ENCODE measurements around the gene CEP72. TPM values are rescaled to one million over a fixed set of nuclear protein-coding genes. Genes with fewer than 3 reads are reported as not detected.
A peak's percentile ranks its signal among the peaks of the same experiment; 100 is the strongest.

The CEP72 gene
- total and polyA plus RNA-seq, 2 donors (not counting 1 experiment from before 2014, with no cell fraction given) = 7.7 to 32.9 TPM

- no peaks in the 10 kb centered on the region for H4K20me1 ChIP-seq (ENCODE audit: control insufficient read depth, insufficient read depth, low read length, poor library complexity, severe bottlenecking)
- intact Hi-C loops (cut with micrococcal nuclease) = no loop called here
- no peak for DNase-seq
- Mint-ChIP-seq H3K4me3 (peak overlapping the region; percentile 59), H3K9me3 (ENCODE audit: insufficient read depth) (no peaks in the 10 kb centered on the region), H3K4me1 (peaks cover 17% of the 10 kb centered on the region), H3K27me3 (no peaks in the 10 kb centered on the region), H3K27ac (no peak overlapping the region)
- peaks cover 10 to 16% of the 10 kb centered on the region in 2 donors for H3K4me1 ChIP-seq (ENCODE audit: control insufficient read depth in 2 of 2, insufficient read depth in 2 of 2, low read length in 2 of 2)
- H3K27ac ChIP-seq (ENCODE audit: low read length in 2 of 2) = no peak overlapping the region
- H3K79me2 ChIP-seq (ENCODE audit: control insufficient read depth, insufficient read depth, low read length) = no peaks in the 10 kb centered on the region
- WGBS (ENCODE audit: insufficient coverage) = 93% methylated on average over 10 of the region's 13 CpGs
- CTCF ChIA-PET = no interaction called here
- H3K9me3 ChIP-seq (ENCODE audit: control extremely low read depth in 1 of 3, control insufficient read depth in 2 of 3, insufficient read depth in 1 of 3, low read length in 2 of 3) = peaks cover 0 to 6% (median 0%) of the 10 kb centered on the region in 3 donors
- POLR2A ChIA-PET = no interaction called here
- peak overlapping the region; percentile 59 for H3K4me2 ChIP-seq (replicated peaks; ENCODE audit: low read depth, low read length, poor library complexity, severe bottlenecking)
- peaks cover 0 to 26% of the 10 kb centered on the region in 2 experiments for H3K36me3 ChIP-seq (replicated peaks in 1 of 2; ENCODE audit: control extremely low read depth in 1 of 2, control insufficient read depth in 1 of 2, extremely low read depth in 1 of 2, insufficient read depth in 2 of 2, low read length in 1 of 2)
- no peaks in the 10 kb centered on the region for H3K27me3 ChIP-seq (replicated peaks in 1 of 4; ENCODE audit: control extremely low read depth in 1 of 4, control insufficient read depth in 3 of 4, insufficient read depth in 4 of 4, low read length in 3 of 4)
- no peak for ATAC-seq (ENCODE audit: low read depth)
- TF ChIP-seq CTCF (IDR thresholded peaks at IDR 0.05) = no peak
- TF ChIP-seq EZH2 (IDR thresholded peaks at IDR 0.05; ENCODE audit: borderline replicate concordance, insufficient read depth, low read depth, low read length, poor library complexity, severe bottlenecking) = no peak
- H3K9ac ChIP-seq (ENCODE audit: low read length) = no peak overlapping the region
- H3K4me3 ChIP-seq (ENCODE audit: control extremely low read depth in 1 of 5, extremely low read depth in 1 of 5, insufficient read depth in 1 of 5, low read depth in 2 of 5, low read length in 4 of 5) = no peak overlapping the region
- H2AFZ ChIP-seq (ENCODE audit: insufficient read depth, low read depth, low read length, poor library complexity, severe bottlenecking) = no peak overlapping the region
These were observed 32.4 kb downstream of the CEP72 start for GRCh38 chr5:644509-644908.

DNA sequence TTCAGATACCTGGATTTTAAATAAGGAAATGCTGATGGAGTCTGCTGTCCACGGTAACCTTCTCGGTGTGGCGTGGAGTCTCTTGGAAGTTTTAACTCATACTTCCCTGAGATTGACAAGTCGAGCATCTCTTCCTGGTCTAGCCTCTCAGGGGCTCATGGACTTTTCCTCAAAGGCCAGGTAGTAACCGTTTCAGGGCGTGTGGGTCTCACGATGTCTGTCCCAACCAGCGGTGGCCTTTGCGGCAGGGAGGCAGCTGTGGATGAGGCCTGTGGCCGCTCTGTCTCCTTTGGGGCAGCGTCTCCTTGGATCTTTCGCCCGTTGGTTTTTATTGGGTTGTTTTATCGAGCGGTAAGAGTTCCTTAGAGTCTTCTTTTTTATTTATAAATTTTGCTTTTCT is 32.8 kb downstream of the CEP72 start:
- H3K4me2 ChIP-seq (replicated peaks; ENCODE audit: low read depth, low read length, poor library complexity, severe bottlenecking) = no peak overlapping the region
- H3K4me3 ChIP-seq (ENCODE audit: control extremely low read depth in 1 of 5, extremely low read depth in 1 of 5, insufficient read depth in 1 of 5, low read depth in 2 of 5, low read length in 4 of 5) = no peak overlapping the region
- peaks cover 10 to 16% of the 10 kb centered on the region in 2 donors for H3K4me1 ChIP-seq (ENCODE audit: control insufficient read depth in 2 of 2, insufficient read depth in 2 of 2, low read length in 2 of 2)
- H3K9me3 Mint-ChIP-seq (ENCODE audit: insufficient read depth) = no peaks in the 10 kb centered on the region
- TF ChIP-seq EZH2 (IDR thresholded peaks at IDR 0.05; ENCODE audit: borderline replicate concordance, insufficient read depth, low read depth, low read length, poor library complexity, severe bottlenecking) = no peak
- no peak for TF ChIP-seq CTCF (IDR thresholded peaks at IDR 0.05)
- intact Hi-C loops (cut with micrococcal nuclease) = no loop called here
- no peaks in the 10 kb centered on the region for H3K27me3 ChIP-seq (replicated peaks in 1 of 4; ENCODE audit: control extremely low read depth in 1 of 4, control insufficient read depth in 3 of 4, insufficient read depth in 4 of 4, low read length in 3 of 4)
- DNase-seq (no peak), ATAC-seq (ENCODE audit: low read depth) (no peak)
- peaks cover 0 to 25% of the 10 kb centered on the region in 2 experiments for H3K36me3 ChIP-seq (replicated peaks in 1 of 2; ENCODE audit: control extremely low read depth in 1 of 2, control insufficient read depth in 1 of 2, extremely low read depth in 1 of 2, insufficient read depth in 2 of 2, low read length in 1 of 2)
- WGBS (ENCODE audit: insufficient coverage) = 98% methylated on average over 10 of the region's 15 CpGs
- peaks cover 0 to 10% (median 0%) of the 10 kb centered on the region in 3 donors for H3K9me3 ChIP-seq (ENCODE audit: control extremely low read depth in 1 of 3, control insufficient read depth in 2 of 3, insufficient read depth in 1 of 3, low read length in 2 of 3)
- no peak overlapping the region for H3K27ac Mint-ChIP-seq
- H2AFZ ChIP-seq (ENCODE audit: insufficient read depth, low read depth, low read length, poor library complexity, severe bottlenecking) = no peak overlapping the region
- no peak overlapping the region for H3K4me3 Mint-ChIP-seq
- no peak overlapping the region for H3K9ac ChIP-seq (ENCODE audit: low read length)
- no peak overlapping the region for H3K27ac ChIP-seq (ENCODE audit: low read length in 2 of 2)
- no peaks in the 10 kb centered on the region for H3K27me3 Mint-ChIP-seq
- no peaks in the 10 kb centered on the region for H3K79me2 ChIP-seq (ENCODE audit: control insufficient read depth, insufficient read depth, low read length)
- H4K20me1 ChIP-seq (ENCODE audit: control insufficient read depth, insufficient read depth, low read length, poor library complexity, severe bottlenecking) = no peaks in the 10 kb centered on the region
- CTCF ChIA-PET = no interaction called here
- H3K4me1 Mint-ChIP-seq = peaks cover 17% of the 10 kb centered on the region
- POLR2A ChIA-PET = interaction anchor here (0.7 kb wide), 1 partner anchor 251 kb away, joined by 5 read pairs; no protein-coding TSS in a partner anchor

Measured in B cell (primary cell).